H1 (cell line): ENCODE data around the gene APOM. TPM values are rescaled to one million over a fixed set of nuclear protein-coding genes. Genes with fewer than 3 reads are reported as not detected.

ENCODE experiments used
- CTCF ChIA-PET: fragments of 300-600 bp; sonication (Branson Sonifier 250); formaldehyde crosslinking; loops from one replicate; lab custom pipeline; 2021; ENCODE audit not compliant: partially characterized antibody; lab: Charles Lee
- POLR2A ChIA-PET: fragments of 300-600 bp; sonication (Branson Sonifier 250); formaldehyde crosslinking; loops from one replicate; lab custom pipeline; 2021; ENCODE audit warnings: inconsistent platforms; ENCODE audit not compliant: partially characterized antibody; lab: Charles Lee
- DNase-seq, 2 experiments: peaks; one replicate each; pipeline versions ENCODE4 v3.0.0 to v3.0.0-alpha.2; 2010 to 2022; ENCODE audit warnings: low spot score in 2 of 2, low read depth in 1 of 2, mixed read lengths in 1 of 2
- FAIRE-seq: peaks from 2 replicates; lab custom pipeline; 2011; peaks lifted over from hg19 to GRCh38; lab: Jason Lieb, UNC
- H2AFZ ChIP-seq: 2 replicates; pipeline ENCODE4 v1.8.1; 2012; ENCODE audit warnings: low read length, inconsistent platforms
- H2AK5ac ChIP-seq: 2 replicates; pipeline ENCODE4 v1.6.1; 2013; ENCODE audit warnings: low read depth, low read length
- H2BK120ac ChIP-seq: replicated peaks from 2 replicates; pipeline ENCODE3; 2013; ENCODE audit warnings: low read depth, low read length, inconsistent platforms
- H2BK12ac ChIP-seq: 2 replicates; pipeline ENCODE4 v1.6.1; 2013; ENCODE audit warnings: low read depth, low read length
- H2BK15ac ChIP-seq: 2 replicates; pipeline ENCODE4 v1.6.1; 2013; ENCODE audit warnings: low read length
- H2BK20ac ChIP-seq: 2 replicates; pipeline ENCODE4 v1.6.1; 2013; ENCODE audit warnings: low read length
- H2BK5ac ChIP-seq: 2 replicates; pipeline ENCODE4 v1.6.1; 2013; ENCODE audit warnings: low read depth, low read length
- H3K14ac ChIP-seq: 2 replicates; pipeline ENCODE4 v1.6.1; 2013; ENCODE audit warnings: inconsistent platforms; ENCODE audit not compliant: insufficient read length
- H3K18ac ChIP-seq: 2 replicates; pipeline ENCODE4 v1.6.1; 2013; ENCODE audit warnings: low read length; ENCODE audit errors: extremely low read depth
- H3K23ac ChIP-seq: 2 replicates; pipeline ENCODE4 v1.6.1; 2013; ENCODE audit warnings: inconsistent platforms; ENCODE audit not compliant: insufficient read length
- H3K23me2 ChIP-seq: 2 replicates; pipeline ENCODE4 v1.6.1; 2013; ENCODE audit warnings: low read depth, low read length
- H3K27ac ChIP-seq: 2 replicates; pipeline ENCODE4 v1.6.1; 2011; ENCODE audit warnings: low read depth, low read length, inconsistent platforms
- H3K27me3 ChIP-seq, 4 experiments: replicated peaks in 1 of 4; 1 replicate in 1 of 4; 2 replicates in 3 of 4; pipeline versions ENCODE4 v1.6.1 to v1.8.1; 2011 to 2013; ENCODE audit warnings: low read length in 3 of 4, mild to moderate bottlenecking in 3 of 4, inconsistent platforms in 2 of 4, mixed read lengths in 2 of 4, moderate library complexity in 1 of 4; ENCODE audit not compliant: control insufficient read depth in 3 of 4, insufficient read depth in 3 of 4; ENCODE audit errors: extremely low read depth in 1 of 4
- H3K36me3 ChIP-seq, 4 experiments: 2 replicates each; pipeline versions ENCODE4 v1.6.1 to v1.8.1; 2011 to 2013; ENCODE audit warnings: mild to moderate bottlenecking in 4 of 4, low read length in 3 of 4, moderate library complexity in 2 of 4, control low read depth in 1 of 4, inconsistent platforms in 1 of 4; ENCODE audit not compliant: insufficient read depth in 4 of 4, control insufficient read depth in 2 of 4
- H3K4ac ChIP-seq: replicated peaks from 2 replicates; pipeline ENCODE3; 2013; ENCODE audit warnings: low read length, low read depth, mixed read lengths, inconsistent platforms; ENCODE audit not compliant: insufficient read length
- H3K4me1 ChIP-seq, 4 experiments: replicated peaks in 1 of 4; 1 replicate in 1 of 4; 2 replicates in 3 of 4; pipeline versions ENCODE4 v1.6.1 to v1.8.1; 2011 to 2013; ENCODE audit warnings: low read length in 3 of 4, inconsistent platforms in 2 of 4, mixed read lengths in 1 of 4; ENCODE audit not compliant: insufficient read depth in 4 of 4, control insufficient read depth in 3 of 4
- H3K4me2 ChIP-seq, 2 experiments: 2 replicates each; pipeline versions ENCODE4 v1.6.1 to v1.8.1; 2011 to 2013; ENCODE audit warnings: low read depth in 2 of 2, low read length in 2 of 2, control low read depth in 1 of 2, inconsistent platforms in 1 of 2, mild to moderate bottlenecking in 1 of 2; ENCODE audit not compliant: insufficient read depth in 1 of 2
- H3K4me3 ChIP-seq, 4 experiments: fragments of 200-600, 300-600 bp in 1 of 4; sonication (generic), shearing (Covaris generic), sonication (Bioruptor Twin) in 1 of 4; 2 replicates each; pipeline versions ENCODE4 v1.5.1 to v1.8.1; 2011 to 2016; ENCODE audit warnings: low read length in 4 of 4, low read depth in 3 of 4, control low read depth in 2 of 4, inconsistent platforms in 2 of 4, mild to moderate bottlenecking in 2 of 4, mixed read lengths in 1 of 4, moderate library complexity in 1 of 4; ENCODE audit not compliant: insufficient read depth in 2 of 4; ENCODE audit errors: extremely low read depth in 1 of 4
- H3K56ac ChIP-seq: replicated peaks from 2 replicates; pipeline ENCODE3; 2013; ENCODE audit warnings: low read depth, mild to moderate bottlenecking, mixed read lengths, low read length, inconsistent platforms; ENCODE audit not compliant: insufficient read length
- H3K79me1 ChIP-seq: 2 replicates; pipeline ENCODE4 v1.6.1; 2013; ENCODE audit warnings: low read depth, low read length, control low read depth
- H3K79me2 ChIP-seq, 2 experiments: 2 replicates each; pipeline versions ENCODE4 v1.6.1 to v1.8.1; 2012 to 2013; ENCODE audit warnings: low read length in 2 of 2, mild to moderate bottlenecking in 2 of 2, inconsistent platforms in 1 of 2; ENCODE audit not compliant: insufficient read depth in 2 of 2, control insufficient read depth in 1 of 2
- H3K9ac ChIP-seq, 4 experiments: replicated peaks in 1 of 4; 1 replicate in 1 of 4; 2 replicates in 3 of 4; pipeline versions ENCODE4 v1.6.1 to v1.8.1; 2011 to 2013; ENCODE audit warnings: low read depth in 3 of 4, low read length in 3 of 4, control low read depth in 2 of 4, mild to moderate bottlenecking in 2 of 4, moderate library complexity in 2 of 4, inconsistent platforms in 1 of 4; ENCODE audit errors: extremely low read depth in 1 of 4
- H3K9me3 ChIP-seq, 2 experiments: 2 replicates each; pipeline versions ENCODE4 v1.6.1 to v1.8.1; 2012 to 2013; ENCODE audit warnings: mild to moderate bottlenecking in 2 of 2, moderate library complexity in 2 of 2, control low read depth in 1 of 2, inconsistent platforms in 1 of 2, low read depth in 1 of 2, low read length in 1 of 2, mixed read lengths in 1 of 2; ENCODE audit not compliant: insufficient read depth in 2 of 2
- H4K20me1 ChIP-seq, 2 experiments: replicated peaks in 1 of 2; 2 replicates each; pipeline versions ENCODE3 to v1.8.1; 2011 to 2013; ENCODE audit warnings: inconsistent platforms in 2 of 2, low read length in 2 of 2, mild to moderate bottlenecking in 1 of 2; ENCODE audit not compliant: insufficient read depth in 2 of 2, control insufficient read depth in 1 of 2
- H4K5ac ChIP-seq: 2 replicates; pipeline ENCODE4 v1.6.1; 2013; ENCODE audit warnings: low read length, low read depth, mixed read lengths, inconsistent platforms; ENCODE audit not compliant: insufficient read length
- H4K8ac ChIP-seq: 2 replicates; pipeline ENCODE4 v1.8.0; 2013; ENCODE audit warnings: mild to moderate bottlenecking, moderate library complexity, low read length, inconsistent platforms; ENCODE audit not compliant: insufficient read depth; ENCODE audit errors: extremely low read depth
- H4K91ac ChIP-seq: replicated peaks from 2 replicates; pipeline ENCODE3; 2013; ENCODE audit warnings: low read length, mixed read lengths, inconsistent platforms; ENCODE audit not compliant: insufficient read length
- CHD1 ChIP-seq: IDR thresholded peaks from 2 replicates; pipeline ENCODE4 v1.6.1; 2012; ENCODE audit warnings: low read depth, low read length, improper control_type of control experiment
- JUN ChIP-seq: IDR thresholded peaks from 2 replicates; pipeline ENCODE4 v1.6.1; 2011; ENCODE audit warnings: low read depth, mild to moderate bottlenecking, improper control_type of control experiment, low read length
- JUND ChIP-seq: IDR thresholded peaks from 2 replicates; pipeline ENCODE4 v1.6.1; 2011; ENCODE audit warnings: mild to moderate bottlenecking, improper control_type of control experiment, low read length
- PHF8 ChIP-seq: fragments of 200-600 bp; sonication (generic); conservative IDR thresholded peaks from 2 replicates; pipeline ENCODE4 v1.7.1; 2012; ENCODE audit warnings: low read depth, mild to moderate bottlenecking, inconsistent platforms, low read length, moderate library complexity
- POU5F1 ChIP-seq: IDR thresholded peaks from 2 replicates; pipeline ENCODE4 v1.6.1; 2011; ENCODE audit warnings: low read depth, mild to moderate bottlenecking, low read length, moderate library complexity
- RAD21 ChIP-seq, 2 experiments: IDR thresholded peaks in 1 of 2; conservative IDR thresholded peaks in 1 of 2; 2 replicates each; pipeline ENCODE4 v1.6.1; 2011; ENCODE audit warnings: low read depth in 2 of 2, low read length in 2 of 2, improper control_type of control experiment in 1 of 2, inconsistent platforms in 1 of 2, mild to moderate bottlenecking in 1 of 2, moderate library complexity in 1 of 2
- ZNF274 ChIP-seq: IDR thresholded peaks from 2 replicates; pipeline ENCODE4 v1.7.0; 2012; ENCODE audit warnings: low read length, borderline replicate concordance; ENCODE audit errors: extremely low read depth
- WGBS, 2 experiments: shearing (Covaris generic) in 1 of 2; methylation state at CpG; one replicate each; pipeline versions ENCODE4 v1.1.6 to v1.1.7; 2013 to 2015; ENCODE audit warnings: low lambda C conversion rate in 2 of 2, mixed read lengths in 2 of 2, inconsistent platforms in 1 of 2, low coverage in 1 of 2, missing lambda C conversion rate in 1 of 2; ENCODE audit not compliant: insufficient replicate concordance in 2 of 2, insufficient coverage in 1 of 2, insufficient read length in 1 of 2; ENCODE audit errors: extremely low coverage in 1 of 2, missing lambda C conversion rate in 1 of 2; 5-methylcytosine and 5-hydroxymethylcytosine counted together
- polyA plus RNA-seq, 7 experiments: library from polyadenylated mRNA; depleted of rRNA in 3 of 7; stranded (reverse) in 5 of 7; unstranded in 2 of 7; fragments of >200 nt in 5 of 7; fragments of 200-250 nt in 2 of 7; gene quantifications; 1 replicate in 5 of 7; 2 replicates in 1 of 7; 4 replicates in 1 of 7; pipeline versions ENCODE4 v1.2.1 to v1.2.3, GENCODE V29; 2011 to 2013; ENCODE audit warnings: missing spikeins in 2 of 7, mixed read lengths in 2 of 7
- total RNA-seq: library from RNA; stranded (reverse); fragmentation: NEBNext Ultra II Directional; extraction: Animal tissue kit (Norgen Biotek cat#: 25700); gene quantifications from 2 replicates; pipeline ENCODE4 v1.2.1, GENCODE V29; 2021
- TF ChIP-seq, protein P1 (sequence below): IDR thresholded peaks from 2 replicates; pipeline ENCODE4 v1.6.1; 2012; ENCODE audit warnings: low read length, inconsistent platforms
- TF ChIP-seq, protein P2 (sequence below): IDR thresholded peaks from 2 replicates; pipeline ENCODE4 v1.6.1; 2011; ENCODE audit warnings: low read depth, mild to moderate bottlenecking, low read length; ENCODE audit not compliant: insufficient read depth
- TF ChIP-seq, protein P3 (sequence below): IDR thresholded peaks from 2 replicates; pipeline ENCODE4 v1.6.1; 2011; ENCODE audit warnings: low read length, improper control_type of control experiment

APOM gene
- total and polyA plus RNA-seq, 2 of the 8 experiments (the other 6 are each of a cell fraction or from before 2014, with no cell fraction given), result 3.4 to 12.0 TPM

DNA sequence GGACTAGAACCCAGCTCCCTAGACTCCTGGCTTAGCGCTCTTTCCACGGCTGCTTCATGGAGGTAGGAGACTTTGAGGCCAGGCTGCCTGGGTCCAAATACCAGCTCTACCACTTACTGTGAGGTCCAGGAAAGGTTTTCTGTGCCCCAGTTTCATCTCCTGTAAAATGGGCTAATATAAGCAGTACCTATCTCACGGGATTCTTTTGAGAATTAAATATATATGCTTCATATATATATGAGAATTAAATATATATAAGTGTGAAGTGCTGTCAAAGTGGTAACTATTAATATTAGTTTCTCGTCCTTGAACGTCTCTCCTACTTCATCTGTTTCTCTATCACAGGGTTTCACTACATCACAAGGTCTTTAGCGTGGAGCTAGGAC is 35.4 kb downstream of the APOM start:
- no peaks in the 10 kb centered on the region for H4K20me1 ChIP-seq
- no peak overlapping the region for H3K56ac ChIP-seq
- POLR2A ChIA-PET, result interaction anchor here (0.7 to 6.6 kb wide), 11 partner anchors 11 to 59 kb away, joined by 3 to 33 read pairs (median 4); partner anchors contain the start of genes ABHD16A, BAG6, GPANK1 and LY6G6D
- no peak overlapping the region for H3K18ac ChIP-seq
- peaks cover 0 to 1% (median 0%) of the 10 kb centered on the region in 4 experiments; a peak in 2 of 7 replicates for H3K4me1 ChIP-seq
- H3K79me1 ChIP-seq, result no peaks in the 10 kb centered on the region
- no peak overlapping the region for H3K4ac ChIP-seq
- no peak overlapping the region for H2BK20ac ChIP-seq
- H3K23me2 ChIP-seq, result no peaks in the 10 kb centered on the region
- H3K9me3 ChIP-seq, result no peaks in the 10 kb centered on the region
- H2BK5ac ChIP-seq, result no peak overlapping the region
- H2AK5ac ChIP-seq, result no peak overlapping the region
- H2AFZ ChIP-seq, result no peak overlapping the region
- no peak overlapping the region for H2BK120ac ChIP-seq
- H3K23ac ChIP-seq, result no peak overlapping the region
- no peak overlapping the region for H2BK12ac ChIP-seq
- no peak overlapping the region for H3K4me3 ChIP-seq
- no peak overlapping the region for H3K4me2 ChIP-seq
- H4K91ac ChIP-seq, result no peak overlapping the region
- TF ChIP-seq, protein P1, sequence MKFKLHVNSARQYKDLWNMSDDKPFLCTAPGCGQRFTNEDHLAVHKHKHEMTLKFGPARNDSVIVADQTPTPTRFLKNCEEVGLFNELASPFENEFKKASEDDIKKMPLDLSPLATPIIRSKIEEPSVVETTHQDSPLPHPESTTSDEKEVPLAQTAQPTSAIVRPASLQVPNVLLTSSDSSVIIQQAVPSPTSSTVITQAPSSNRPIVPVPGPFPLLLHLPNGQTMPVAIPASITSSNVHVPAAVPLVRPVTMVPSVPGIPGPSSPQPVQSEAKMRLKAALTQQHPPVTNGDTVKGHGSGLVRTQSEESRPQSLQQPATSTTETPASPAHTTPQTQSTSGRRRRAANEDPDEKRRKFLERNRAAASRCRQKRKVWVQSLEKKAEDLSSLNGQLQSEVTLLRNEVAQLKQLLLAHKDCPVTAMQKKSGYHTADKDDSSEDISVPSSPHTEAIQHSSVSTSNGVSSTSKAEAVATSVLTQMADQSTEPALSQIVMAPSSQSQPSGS, result no peak
- no peak for TF ChIP-seq POU5F1
- TF ChIP-seq, protein P2, sequence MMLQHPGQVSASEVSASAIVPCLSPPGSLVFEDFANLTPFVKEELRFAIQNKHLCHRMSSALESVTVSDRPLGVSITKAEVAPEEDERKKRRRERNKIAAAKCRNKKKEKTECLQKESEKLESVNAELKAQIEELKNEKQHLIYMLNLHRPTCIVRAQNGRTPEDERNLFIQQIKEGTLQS, result no peak
- no peak for TF ChIP-seq JUN
- TF ChIP-seq RAD21 (IDR thresholded peaks at IDR 0.05 in 1 of 2, conservative IDR thresholded peaks at IDR 0.05 in 1 of 2; ENCODE audit: low read depth in 2 of 2, low read length in 2 of 2), result no peak
- no peak for TF ChIP-seq PHF8
- TF ChIP-seq CHD1, result no peak
- no peak for TF ChIP-seq ZNF274
- TF ChIP-seq JUND, result no peak
- TF ChIP-seq, protein P3, sequence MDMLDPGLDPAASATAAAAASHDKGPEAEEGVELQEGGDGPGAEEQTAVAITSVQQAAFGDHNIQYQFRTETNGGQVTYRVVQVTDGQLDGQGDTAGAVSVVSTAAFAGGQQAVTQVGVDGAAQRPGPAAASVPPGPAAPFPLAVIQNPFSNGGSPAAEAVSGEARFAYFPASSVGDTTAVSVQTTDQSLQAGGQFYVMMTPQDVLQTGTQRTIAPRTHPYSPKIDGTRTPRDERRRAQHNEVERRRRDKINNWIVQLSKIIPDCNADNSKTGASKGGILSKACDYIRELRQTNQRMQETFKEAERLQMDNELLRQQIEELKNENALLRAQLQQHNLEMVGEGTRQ, result no peak
- TF ChIP-seq, all 59 proteins: peak for 0
- FAIRE-seq (no peak), DNase-seq (no peak)
- no peaks in the 10 kb centered on the region for H3K27me3 ChIP-seq
- peaks cover 8 to 28% (median 18%) of the 10 kb centered on the region in 4 experiments; a peak in 5 of 8 replicates for H3K36me3 ChIP-seq
- no peak overlapping the region for H4K8ac ChIP-seq
- CTCF ChIA-PET, result interaction anchor here (0.9 to 5.8 kb wide), 19 partner anchors 8 to 105 kb away, joined by 3 to 26 read pairs (median 6); partner anchors contain the start of genes BAG6, CSNK2B, DDAH2 and GPANK1
- no peak overlapping the region for H4K5ac ChIP-seq
- H3K14ac ChIP-seq, result no peak overlapping the region
- H2BK15ac ChIP-seq, result no peak overlapping the region
- H3K27ac ChIP-seq, result no peak overlapping the region
- 90% methylated on average over 6 of the region's 6 CpGs; no CpG with 5 or more reads in 1 of the 2 experiments for WGBS, 2 experiments
- H3K79me2 ChIP-seq, result no peaks in the 10 kb centered on the region
- no peak overlapping the region for H3K9ac ChIP-seq
